Endodermal cell (in vitro differentiated cells): ENCODE results near the gene SLIT1. TPM values are rescaled to one million over a fixed set of nuclear protein-coding genes. Genes with fewer than 3 reads are reported as not detected.

ENCODE experiments used
- DNase-seq: peaks from one replicate; pipeline ENCODE4 v3.0.0-alpha.2; 2017
- H3K27ac ChIP-seq: 2 replicates; pipeline ENCODE4 v1.5.1; 2013; ENCODE audit warnings: mild to moderate bottlenecking, low read depth, low read length, moderate library complexity
- H3K27me3 ChIP-seq: 2 replicates; pipeline ENCODE4 v1.6.1; 2013; ENCODE audit warnings: mild to moderate bottlenecking, low read length, moderate library complexity; ENCODE audit not compliant: insufficient read depth, control insufficient read depth, poor library complexity, severe bottlenecking
- H3K36me3 ChIP-seq: 2 replicates; pipeline ENCODE4 v1.7.0; 2013; ENCODE audit warnings: mild to moderate bottlenecking, low read length, moderate library complexity; ENCODE audit not compliant: control insufficient read depth, insufficient read depth
- H3K4me1 ChIP-seq: one replicate; pipeline ENCODE4 v1.7.0; 2013; ENCODE audit warnings: low read length; ENCODE audit not compliant: control insufficient read depth, insufficient read depth
- H3K4me3 ChIP-seq: 2 replicates; pipeline ENCODE4 v1.5.1; 2013; ENCODE audit warnings: mild to moderate bottlenecking, low read length, moderate library complexity
- H3K9ac ChIP-seq: 2 replicates; pipeline ENCODE4 v1.6.1; 2013; ENCODE audit warnings: mild to moderate bottlenecking, low read length, moderate library complexity; ENCODE audit not compliant: poor library complexity, severe bottlenecking; ENCODE audit errors: extremely low read depth
- H3K9me3 ChIP-seq: 2 replicates; pipeline ENCODE4 v1.6.1; 2013; ENCODE audit warnings: mild to moderate bottlenecking, low read length, moderate library complexity; ENCODE audit not compliant: control insufficient read depth
- H3K27ac Mint-ChIP-seq: 2 replicates; pipeline ENCODE4 v1.8.0; 2020; ENCODE audit warnings: mixed read lengths
- H3K27me3 Mint-ChIP-seq: 2 replicates; pipeline ENCODE4 v1.8.0; 2021; ENCODE audit warnings: mild to moderate bottlenecking, mixed read lengths; ENCODE audit not compliant: insufficient read depth
- H3K36me3 Mint-ChIP-seq: 2 replicates; pipeline ENCODE4 v1.8.0; 2020; ENCODE audit warnings: low read depth, mixed read lengths
- H3K4me1 Mint-ChIP-seq: 2 replicates; pipeline ENCODE4 v1.8.0; 2020; ENCODE audit warnings: mixed read lengths
- H3K4me3 Mint-ChIP-seq: 2 replicates; pipeline ENCODE4 v1.8.0; 2020; ENCODE audit warnings: mild to moderate bottlenecking, moderate library complexity, mixed read lengths
- H3K9me3 Mint-ChIP-seq: 2 replicates; pipeline ENCODE4 v1.8.0; 2020; ENCODE audit warnings: mild to moderate bottlenecking, mixed read lengths
- WGBS, 2 experiments: methylation state at CpG; one replicate each; pipeline versions ENCODE4 v1.1.5 to v1.1.7; 2013; ENCODE audit warnings: missing lambda C conversion rate in 2 of 2, mixed read lengths in 1 of 2; ENCODE audit not compliant: insufficient coverage in 1 of 2, insufficient read length in 1 of 2; 5-methylcytosine and 5-hydroxymethylcytosine counted together
- total RNA-seq, 2 donors: library from RNA; stranded (reverse); fragmentation: NEBNext Ultra II Directional in 1 of 2; extraction: Animal tissue kit (Norgen Biotek cat#: 25700) in 1 of 2; gene quantifications; 2 replicates in 1 of 2; 3 replicates in 1 of 2; pipeline ENCODE4 v1.2.1, GENCODE V29; 2021
- TF ChIP-seq, protein P1 (sequence below): fragments of 200-600 bp; sonication (generic); conservative IDR thresholded peaks from 2 replicates; pipeline ENCODE4 v1.5.0; 2021; ENCODE audit warnings: antibody characterized with exemption, mild to moderate bottlenecking

Gene SLIT1
- total RNA-seq, 2 donors from 2014 or later: 0.97 to 2.4 TPM

DNA sequence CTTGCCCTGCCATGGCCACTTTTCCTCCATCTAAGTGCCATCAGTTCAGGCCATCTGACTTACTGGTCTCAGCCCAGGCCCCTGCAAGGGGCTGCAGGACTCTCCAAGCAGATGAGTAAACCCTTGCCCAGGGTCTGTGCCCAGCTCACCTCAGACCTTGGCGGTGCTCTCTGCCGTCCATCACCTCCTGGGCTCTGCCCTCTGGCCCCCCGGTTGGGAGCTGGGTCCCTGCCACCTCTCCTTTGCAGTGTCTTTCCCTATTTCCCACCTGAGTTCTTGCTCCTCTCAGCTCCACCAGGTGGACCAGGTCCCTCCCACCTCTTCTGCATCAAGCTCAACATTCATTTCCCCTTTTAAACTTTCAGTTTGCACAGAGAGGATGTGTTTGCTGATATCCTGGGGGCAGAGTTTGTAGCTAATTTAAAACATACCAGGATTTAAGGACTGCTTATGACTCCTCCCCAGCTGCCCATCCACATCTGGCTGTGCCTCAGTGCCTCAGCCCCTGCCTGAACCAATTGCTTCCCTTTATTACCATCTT, 135.5 kb downstream of the SLIT1 start:
- no peaks in the 10 kb centered on the region for H3K36me3 Mint-ChIP-seq
- peak; percentile 39 for DNase-seq
- WGBS, 2 experiments: 90 to 93% methylated on average over 2 to 3 of the region's 3 CpGs
- no peaks in the 10 kb centered on the region for H3K27me3 ChIP-seq
- H3K9me3 Mint-ChIP-seq: peaks cover 6% of the 10 kb centered on the region
- no peak overlapping the region for H3K9ac ChIP-seq
- TF ChIP-seq, protein P1, sequence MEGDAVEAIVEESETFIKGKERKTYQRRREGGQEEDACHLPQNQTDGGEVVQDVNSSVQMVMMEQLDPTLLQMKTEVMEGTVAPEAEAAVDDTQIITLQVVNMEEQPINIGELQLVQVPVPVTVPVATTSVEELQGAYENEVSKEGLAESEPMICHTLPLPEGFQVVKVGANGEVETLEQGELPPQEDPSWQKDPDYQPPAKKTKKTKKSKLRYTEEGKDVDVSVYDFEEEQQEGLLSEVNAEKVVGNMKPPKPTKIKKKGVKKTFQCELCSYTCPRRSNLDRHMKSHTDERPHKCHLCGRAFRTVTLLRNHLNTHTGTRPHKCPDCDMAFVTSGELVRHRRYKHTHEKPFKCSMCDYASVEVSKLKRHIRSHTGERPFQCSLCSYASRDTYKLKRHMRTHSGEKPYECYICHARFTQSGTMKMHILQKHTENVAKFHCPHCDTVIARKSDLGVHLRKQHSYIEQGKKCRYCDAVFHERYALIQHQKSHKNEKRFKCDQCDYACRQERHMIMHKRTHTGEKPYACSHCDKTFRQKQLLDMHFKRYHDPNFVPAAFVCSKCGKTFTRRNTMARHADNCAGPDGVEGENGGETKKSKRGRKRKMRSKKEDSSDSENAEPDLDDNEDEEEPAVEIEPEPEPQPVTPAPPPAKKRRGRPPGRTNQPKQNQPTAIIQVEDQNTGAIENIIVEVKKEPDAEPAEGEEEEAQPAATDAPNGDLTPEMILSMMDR: no peak
- no peak overlapping the region for H3K4me3 Mint-ChIP-seq
- no peaks in the 10 kb centered on the region for H3K36me3 ChIP-seq
- H3K4me1 Mint-ChIP-seq: no peaks in the 10 kb centered on the region
- no peak overlapping the region for H3K27ac Mint-ChIP-seq
- H3K4me1 ChIP-seq: no peaks in the 10 kb centered on the region
- no peaks in the 10 kb centered on the region for H3K9me3 ChIP-seq
- no peaks in the 10 kb centered on the region for H3K27me3 Mint-ChIP-seq
- no peak overlapping the region for H3K4me3 ChIP-seq
- no peak overlapping the region for H3K27ac ChIP-seq

DNA sequence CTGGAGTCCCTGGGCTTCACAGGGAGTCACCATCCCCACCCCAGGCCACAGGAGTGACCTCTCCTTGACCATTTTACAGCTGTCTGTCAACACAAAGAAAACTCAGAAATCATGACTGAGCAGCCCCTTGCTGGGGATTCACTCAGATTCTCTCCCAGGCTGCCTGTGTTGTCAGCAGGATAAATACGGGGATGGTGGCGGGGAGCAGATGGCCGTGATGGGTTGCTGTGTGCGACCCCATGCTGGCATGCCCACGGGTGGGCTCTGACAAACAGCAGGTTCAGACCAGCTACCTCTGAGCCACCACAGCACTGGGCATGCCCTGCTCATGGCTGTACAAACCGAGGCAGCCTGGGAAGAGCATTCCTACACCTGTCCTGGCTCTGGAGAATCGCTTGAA, 136.1 kb downstream of the SLIT1 start:
- TF ChIP-seq, protein P1: no peak
- no peaks in the 10 kb centered on the region for H3K36me3 Mint-ChIP-seq
- H3K9ac ChIP-seq: no peak overlapping the region

DNA sequence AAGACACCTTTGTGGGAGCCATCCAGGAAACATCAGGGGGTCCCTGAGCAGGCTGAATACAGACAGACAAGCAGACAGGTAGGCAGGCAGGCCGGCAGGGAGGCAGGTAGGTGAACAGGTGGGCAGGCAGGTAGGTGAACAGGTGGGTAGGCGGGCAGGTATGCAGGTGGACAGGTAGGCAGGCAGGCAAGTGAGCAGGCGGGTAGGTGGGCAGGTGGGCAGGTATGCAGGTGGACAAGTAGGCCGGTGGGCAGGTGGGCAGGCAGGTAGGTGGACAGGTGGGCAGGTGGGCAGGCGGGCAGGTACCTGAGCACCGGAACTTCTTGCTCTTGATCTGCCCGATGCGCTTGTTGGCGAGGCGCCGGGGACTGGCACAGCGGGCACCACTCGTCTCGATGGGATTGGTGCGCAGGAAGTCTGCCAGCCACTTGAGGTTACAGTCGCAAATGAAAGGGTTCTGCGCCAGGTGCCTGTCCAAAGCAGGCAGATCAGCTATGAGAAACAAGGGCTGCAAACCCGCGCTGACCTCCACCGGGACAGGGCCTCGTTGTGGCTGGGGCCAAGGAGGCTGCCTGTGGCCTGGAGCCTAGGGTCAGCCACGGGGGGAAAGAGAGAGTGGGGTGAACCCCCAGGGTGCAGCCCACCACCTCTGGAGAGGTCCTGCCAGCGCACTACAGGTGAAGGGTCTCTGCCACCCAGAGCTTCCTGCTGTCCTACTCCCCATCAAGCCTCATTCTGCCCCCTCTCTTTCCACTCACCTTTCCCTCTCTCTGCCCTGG, 136.9 kb downstream of the SLIT1 start:
- Histone ChIP-seq H3K4me3 (no peak overlapping the region), H3K27me3 (no peaks in the 10 kb centered on the region), H3K4me1 (no peaks in the 10 kb centered on the region), H3K9ac (no peak overlapping the region), H3K27ac (no peak overlapping the region), H3K9me3 (no peaks in the 10 kb centered on the region), H3K36me3 (no peaks in the 10 kb centered on the region)
- DNase-seq: peak; percentile 45
- TF ChIP-seq, protein P1: no peak
- Mint-ChIP-seq H3K36me3 (no peaks in the 10 kb centered on the region), H3K27me3 (no peaks in the 10 kb centered on the region), H3K9me3 (peaks cover 4% of the 10 kb centered on the region), H3K4me1 (no peaks in the 10 kb centered on the region), H3K27ac (no peak overlapping the region), H3K4me3 (no peak overlapping the region)
- WGBS, 2 experiments: 86 to 87% methylated on average over 14 to 23 of the region's 23 CpGs

More for the DNA sequence above, 136.1 kb downstream of the SLIT1 start:
- Histone ChIP-seq H3K4me3 (no peak overlapping the region), H3K27me3 (no peaks in the 10 kb centered on the region), H3K9me3 (no peaks in the 10 kb centered on the region), H3K36me3 (no peaks in the 10 kb centered on the region), H3K4me1 (no peaks in the 10 kb centered on the region), H3K27ac (no peak overlapping the region)
- Mint-ChIP-seq H3K27ac (no peak overlapping the region), H3K27me3 (no peaks in the 10 kb centered on the region), H3K4me3 (no peak overlapping the region), H3K9me3 (peaks cover 6% of the 10 kb centered on the region), H3K4me1 (no peaks in the 10 kb centered on the region)
- 81 to 92% methylated on average over 3 to 7 of the region's 7 CpGs for WGBS, 2 experiments
- DNase-seq: peak; percentile 42
